Spleen (tissue), 11 donors: ENCODE results near the gene RAB6A. TPM values are rescaled to one million over a fixed set of nuclear protein-coding genes. Genes with fewer than 3 reads are reported as not detected.
"Not testable (repeated sequence)": the region's sequence is repeated elsewhere in the genome, so short reads cannot be mapped to it uniquely, and the experiment has no call there.

Source experiments
- DNase-seq: peaks from one replicate; pipeline ENCODE4 v3.0.0-alpha.2; 2020
- H3K27ac ChIP-seq, 8 donors: fragments of 200-600 bp; sonication (generic) in 7 of 8; 1 replicate in 4 of 8; 2 replicates in 4 of 8; pipeline versions ENCODE4 v1.5.0 to v1.8.0; 2016 to 2021; ENCODE audit warnings: inconsistent platforms in 4 of 8, mild to moderate bottlenecking in 4 of 8, moderate library complexity in 1 of 8
- H3K27me3 ChIP-seq, 7 donors: fragments of 200-600 bp; sonication (generic) in 6 of 7; replicated peaks in 1 of 7; 1 replicate in 4 of 7; 2 replicates in 3 of 7; pipeline versions ENCODE4 v1.5.0 to v1.8.0; 2016 to 2021; ENCODE audit warnings: inconsistent platforms in 3 of 7, mild to moderate bottlenecking in 1 of 7
- H3K36me3 ChIP-seq, 6 donors: fragments of 200-600 bp; sonication (generic) in 5 of 6; 1 replicate in 4 of 6; 2 replicates in 2 of 6; pipeline versions ENCODE4 v1.5.0 to v1.8.0; 2016 to 2021; ENCODE audit warnings: inconsistent platforms in 2 of 6
- H3K4me1 ChIP-seq, 6 donors: fragments of 200-600 bp; sonication (generic) in 5 of 6; 1 replicate in 3 of 6; 2 replicates in 3 of 6; pipeline versions ENCODE4 v1.5.0 to v1.8.0; 2016 to 2021; ENCODE audit warnings: inconsistent platforms in 3 of 6
- H3K4me3 ChIP-seq, 8 donors: fragments of 200-600 bp; sonication (generic) in 7 of 8; 1 replicate in 4 of 8; 2 replicates in 4 of 8; pipeline versions ENCODE4 v1.5.0 to v1.8.0; 2016 to 2021; ENCODE audit warnings: inconsistent platforms in 4 of 8, mild to moderate bottlenecking in 4 of 8, moderate library complexity in 2 of 8
- H3K9me3 ChIP-seq, 8 donors: fragments of 200-600 bp; sonication (generic) in 7 of 8; 1 replicate in 4 of 8; 2 replicates in 4 of 8; pipeline versions ENCODE4 v1.5.0 to v1.8.0; 2016 to 2021; ENCODE audit warnings: inconsistent platforms in 4 of 8
- CTCF ChIP-seq, 11 experiments: fragments of 200-600 bp in 7 of 11; fragments of 450-650 bp in 4 of 11; sonication (generic) in 4 of 11; IDR thresholded peaks in 8 of 11; conservative IDR thresholded peaks in 3 of 11; 1 replicate in 7 of 11; 2 replicates in 4 of 11; pipeline versions ENCODE4 v1.4.0 to v1.8.0; 2016 to 2021; ENCODE audit warnings: antibody characterized with exemption in 11 of 11, inconsistent platforms in 4 of 11, mild to moderate bottlenecking in 1 of 11
- POLR2A ChIP-seq, 3 donors: fragments of 450-650 bp; IDR thresholded peaks; one replicate each; pipeline ENCODE4 v1.5.1; 2017; ENCODE audit warnings: antibody characterized with exemption in 3 of 3, mild to moderate bottlenecking in 1 of 3
- POLR2AphosphoS5 ChIP-seq, 3 donors: sonication (generic); formaldehyde crosslinking; IDR thresholded peaks; one replicate each; pipeline ENCODE4 v1.5.1; 2017; ENCODE audit warnings: antibody characterized with exemption in 3 of 3
- WGBS, 5 donors: extraction: QIAGEN DNeasy Blood & Tissue Kit in 3 of 5; methylation state at CpG; one replicate each; pipeline versions ENCODE4 v1.1.5 to v1.1.7; 2013 to 2018; 5-methylcytosine and 5-hydroxymethylcytosine counted together
- intact Hi-C: fragments of 100-400 bp; cut with DNase I; formaldehyde crosslinking; loops from one replicate; pipeline ENCODE4 v1.15.0; 2023; ENCODE audit warnings: low total_unique reads
- polyA plus RNA-seq, 3 donors: library from polyadenylated mRNA; stranded (reverse); fragments of 200-250 nt; gene quantifications; one replicate each; pipeline ENCODE4 v1.2.1, GENCODE V29; 2013
- total RNA-seq, 7 donors: library from RNA; depleted of rRNA in 3 of 7; stranded (reverse); fragments of >200 nt in 3 of 7; fragmentation: NEBNext Ultra II Directional in 4 of 7; extraction: Animal tissue kit (Norgen Biotek cat#: 25700) in 4 of 7; gene quantifications; one replicate each; pipeline versions ENCODE4 v1.1.0 to v1.2.1, GENCODE V29; 2016 to 2021
- donor health status: healthy with polysubstance abuse.
- donor health status: DM: no; HTN: no; CAD: no; lungs with moderate emphysema.
- donor health status: DM: no; HTN: no; CAD: no.
- donor health status: Bipolar disorder and iron deficiency.
- donor health status: healthy.
- donor health status: DM: no; HTN: no; CAD: no.
- donor health status: DM: yes; HTN: yes; CAD: no.

RAB6A gene
- total and polyA plus RNA-seq, 10 donors: 25.7 to 144 (median 97.4) TPM

DNA sequence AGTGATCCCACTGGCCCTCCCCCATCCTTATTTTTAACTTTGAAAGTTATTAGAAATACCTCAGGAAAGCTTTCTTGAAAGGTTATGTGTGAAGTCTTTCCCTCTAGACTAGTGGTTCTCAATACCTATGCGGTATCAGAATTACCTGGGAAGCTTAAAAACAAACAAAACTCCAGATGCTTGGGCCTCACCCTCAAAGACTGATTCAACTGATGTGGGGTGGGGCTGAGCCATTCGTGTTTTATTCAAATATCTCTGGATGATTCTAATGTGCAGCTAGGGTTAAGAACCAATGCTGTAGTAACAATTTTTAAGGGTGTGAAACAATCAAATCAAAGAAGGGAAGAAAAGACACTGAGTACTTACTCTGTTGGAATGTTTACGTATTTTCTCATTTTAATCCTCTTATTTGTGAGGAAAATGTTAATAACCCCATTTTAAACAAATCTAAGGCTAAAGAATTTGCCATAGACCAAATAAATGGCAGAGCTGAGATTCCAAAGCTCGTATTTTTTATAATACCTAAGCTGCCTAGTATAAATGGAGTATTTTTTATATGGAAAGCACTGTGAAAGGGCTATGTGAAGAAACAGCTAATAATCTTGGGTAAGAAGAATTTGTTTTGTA lies 66.9 kb downstream of the RAB6A start:
- no peaks in the 10 kb centered on the region for H3K4me1 ChIP-seq
- H3K27ac ChIP-seq: no peak overlapping the region
- DNase-seq: no peak
- H3K36me3 ChIP-seq: peaks cover 0 to 88% (median 13%) of the 10 kb centered on the region in 6 donors
- H3K9me3 ChIP-seq: no peaks in the 10 kb centered on the region
- intact Hi-C loops: no loop called here
- H3K27me3 ChIP-seq: no peaks in the 10 kb centered on the region
- H3K4me3 ChIP-seq: no peak overlapping the region
- TF ChIP-seq POLR2A (IDR thresholded peaks at IDR 0.05) (no peak), POLR2AphosphoS5 (IDR thresholded peaks at IDR 0.05) (no peak), CTCF (IDR thresholded peaks at IDR 0.05 in 8 of 11, conservative IDR thresholded peaks at IDR 0.05 in 3 of 11) (no peak)
- WGBS, 5 donors: 94 to 97% (median 95%) methylated on average over 4 of the region's 4 CpGs

DNA sequence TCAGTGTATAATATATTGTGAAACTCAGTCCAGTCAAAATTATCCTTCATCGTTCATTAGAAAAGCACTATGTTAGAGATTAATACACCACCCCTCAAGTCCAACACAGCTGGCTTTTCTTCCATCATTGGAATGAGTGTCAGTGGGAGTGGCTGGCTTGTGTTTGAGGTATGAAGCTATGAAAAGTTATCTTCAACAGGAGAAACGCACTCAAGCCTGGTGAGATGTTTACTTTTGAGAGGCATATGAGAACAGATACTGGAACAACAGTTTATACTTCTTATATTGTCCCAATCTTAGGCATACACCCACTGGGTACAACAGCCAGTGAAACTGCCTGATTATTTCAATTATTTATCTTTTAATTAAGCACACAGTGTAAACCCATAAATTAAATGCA lies 80.2 kb downstream of the RAB6A start:
- Histone ChIP-seq H3K4me1 (no peaks in the 10 kb centered on the region), H3K36me3 (peaks cover 0 to 92% (median 38%) of the 10 kb centered on the region in 6 donors), H3K27me3 (no peaks in the 10 kb centered on the region), H3K27ac (no peak overlapping the region), H3K9me3 (no peaks in the 10 kb centered on the region), H3K4me3 (no peak overlapping the region)
- WGBS, 5 donors: 84 to 93% (median 90%) methylated on average over 2 of the region's 2 CpGs
- no peak for DNase-seq
- intact Hi-C loops: no loop called here
- TF ChIP-seq POLR2AphosphoS5 (IDR thresholded peaks at IDR 0.05) (no peak), POLR2A (IDR thresholded peaks at IDR 0.05) (no peak), CTCF (IDR thresholded peaks at IDR 0.05 in 8 of 11, conservative IDR thresholded peaks at IDR 0.05 in 3 of 11) (no peak)

- H3K4me3 ChIP-seq, H3K27me3 ChIP-seq, H3K4me1 ChIP-seq, DNase-seq, intact Hi-C loops, H3K9me3 ChIP-seq, H3K27ac ChIP-seq: not testable (repeated sequence)
- WGBS, 5 donors: 93 to 97% (median 96%) methylated on average over 5 of the region's 5 CpGs
- H3K36me3 ChIP-seq: peaks cover 0 to 76% (median 31%) of the 10 kb centered on the region in 6 donors
These were observed 84.3 kb downstream of the RAB6A start for GRCh38 chr11:73676552-73676951.

GRCh38 chr11:73671701-73672100 lies 89.2 kb downstream of the RAB6A start:
- DNase-seq: no peak
- intact Hi-C loops: no loop called here
- no peak overlapping the region for H3K4me3 ChIP-seq
- H3K9me3 ChIP-seq: no peaks in the 10 kb centered on the region
- H3K36me3 ChIP-seq: peaks cover 0 to 27% (median 4%) of the 10 kb centered on the region in 6 donors
- TF ChIP-seq POLR2AphosphoS5 (IDR thresholded peaks at IDR 0.05) (no peak), CTCF (IDR thresholded peaks at IDR 0.05 in 8 of 11, conservative IDR thresholded peaks at IDR 0.05 in 3 of 11) (no peak), POLR2A (IDR thresholded peaks at IDR 0.05) (no peak)
- WGBS, 5 donors: 87 to 96% (median 94%) methylated on average over 6 of the region's 6 CpGs
- H3K4me1 ChIP-seq: no peaks in the 10 kb centered on the region
- H3K27ac ChIP-seq: no peak overlapping the region
- H3K27me3 ChIP-seq: no peaks in the 10 kb centered on the region
